HG03457 (cell line): ENCODE results near the gene DYRK2.

Experiments used
- ATAC-seq: cut with Tn5 transposase; IDR thresholded peaks from one replicate; pipeline ENCODE4 v1.9.1; 2021; ENCODE audit warnings: moderate number of reproducible peaks; ENCODE audit not compliant: unreplicated experiment

The DYRK2 gene

GRCh38 chr12:67701121-67701520, 52.6 kb downstream of the DYRK2 start:
- no peak for ATAC-seq

- no peak for ATAC-seq
Observed at GRCh38 chr12:67702136-67702535, 53.6 kb downstream of the DYRK2 start.

GRCh38 chr12:67704071-67704470, 55.5 kb downstream of the DYRK2 start:
- no peak for ATAC-seq

- no peak for ATAC-seq
Observed at GRCh38 chr12:67705394-67706370, 57.1 kb downstream of the DYRK2 start.

GRCh38 chr12:67709367-67709954, 60.9 kb downstream of the DYRK2 start:
- ATAC-seq: no peak

- ATAC-seq: peak; percentile 91
Observed at GRCh38 chr12:67710582-67710981, 62.0 kb downstream of the DYRK2 start.

GRCh38 chr12:67712011-67712410, 63.5 kb downstream of the DYRK2 start:
- ATAC-seq: no peak

GRCh38 chr12:67714648-67715047, 66.1 kb downstream of the DYRK2 start:
- no peak for ATAC-seq
